ENCODE results near the gene FRMD4B. TPM values are rescaled to one million over a fixed set of nuclear protein-coding genes. Genes with fewer than 3 reads are reported as not detected.

Gene FRMD4B
- total RNA-seq, 6 donors from 2014 or later = 48.0 to 136 (median 62.8) TPM

DNA sequence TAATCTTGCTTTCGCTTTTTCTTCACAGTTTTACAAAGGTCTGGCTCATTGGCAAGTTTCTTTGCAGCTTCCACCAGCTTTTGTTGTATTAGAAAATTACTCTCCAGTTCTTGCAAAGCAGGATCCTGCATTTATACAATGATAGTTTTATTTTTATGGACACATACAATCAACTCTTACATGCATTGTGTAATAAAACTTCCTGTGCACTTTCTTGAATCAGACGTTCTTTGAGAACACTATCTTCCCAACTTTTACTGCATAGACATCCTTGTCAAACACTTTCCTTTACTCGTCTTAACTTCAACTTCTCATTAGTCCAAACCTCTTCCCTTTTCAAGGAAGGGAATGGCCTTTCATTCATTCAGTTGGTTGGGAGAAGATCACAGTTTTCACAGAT lies 192.1 kb downstream of the FRMD4B start:
- TF ChIP-seq EP300 (IDR thresholded peaks at IDR 0.05) (no peak), POLR2A (IDR thresholded peaks at IDR 0.05) (no peak), CTCF (IDR thresholded peaks at IDR 0.05) (no peak), POLR2AphosphoS5 (IDR thresholded peaks at IDR 0.05) (no peak)
- 60 to 66% methylated on average over 3 of the region's 3 CpGs for WGBS, 2 donors
- H3K27me3 ChIP-seq = no peaks in the 10 kb centered on the region
- DNase-seq = no peak
- H3K36me3 ChIP-seq = peaks cover 14 to 86% (median 46%) of the 10 kb centered on the region in 4 donors
- H3K4me3 ChIP-seq = no peak overlapping the region
- H3K9me3 ChIP-seq = no peaks in the 10 kb centered on the region
- no peak overlapping the region for H3K27ac ChIP-seq
- peaks cover 0 to 2% (median 0%) of the 10 kb centered on the region in 4 donors for H3K4me1 ChIP-seq
- no peak for ATAC-seq (ENCODE audit: low FRiP score in 2 of 2)

DNA sequence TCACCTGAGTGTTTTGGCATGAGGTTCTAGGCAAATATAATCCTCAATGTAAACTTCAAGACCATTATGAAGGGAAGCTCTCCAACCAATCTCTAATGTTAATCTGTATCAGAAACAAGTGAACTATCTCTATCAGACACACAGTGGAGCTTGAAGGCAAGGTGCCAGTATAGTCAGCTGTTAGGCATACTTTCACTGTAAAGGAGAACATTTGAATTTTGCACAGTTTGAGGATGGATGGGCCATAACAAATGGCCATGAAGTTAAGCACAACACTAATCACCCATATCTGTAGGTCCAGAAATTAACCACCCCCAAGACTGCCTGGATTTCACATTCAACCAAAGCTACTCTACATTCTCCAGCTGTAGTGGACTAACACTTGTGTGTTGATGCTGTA lies 194.4 kb downstream of the FRMD4B start:
- Histone ChIP-seq H3K27ac (no peak overlapping the region), H3K27me3 (no peaks in the 10 kb centered on the region), H3K4me1 (peaks cover 0 to 2% (median 0%) of the 10 kb centered on the region in 4 donors), H3K4me3 (no peak overlapping the region), H3K9me3 (no peaks in the 10 kb centered on the region), H3K36me3 (peaks cover 16 to 88% (median 57%) of the 10 kb centered on the region in 4 donors)
- TF ChIP-seq CTCF (IDR thresholded peaks at IDR 0.05) (no peak), POLR2AphosphoS5 (IDR thresholded peaks at IDR 0.05) (no peak), POLR2A (IDR thresholded peaks at IDR 0.05) (no peak), EP300 (IDR thresholded peaks at IDR 0.05) (no peak)
- ATAC-seq (ENCODE audit: low FRiP score in 2 of 2) (no peak), DNase-seq (no peak)

DNA sequence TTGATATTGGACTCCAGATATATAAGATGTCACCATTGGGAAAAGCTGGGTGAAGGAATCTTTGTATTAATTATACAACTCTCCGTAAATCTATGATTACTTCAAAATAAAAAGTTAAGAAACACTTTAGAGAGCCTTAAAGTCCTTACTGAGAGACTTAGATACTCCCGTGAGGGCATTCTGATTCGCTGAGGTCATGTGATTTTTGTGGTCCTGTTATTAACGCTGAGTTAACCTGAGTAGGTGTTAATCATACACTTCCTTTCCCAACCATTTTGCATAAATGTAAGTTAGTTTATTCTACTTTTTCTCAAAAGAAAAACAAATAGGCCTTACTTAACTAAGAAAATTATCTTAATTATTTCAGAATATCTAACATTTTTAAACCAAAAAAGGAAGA lies 196.4 kb downstream of the FRMD4B start:
- WGBS, 2 donors = 84 to 89% methylated on average over 4 of the region's 4 CpGs
- no peak overlapping the region for H3K27ac ChIP-seq
- H3K36me3 ChIP-seq = peaks cover 17 to 80% (median 64%) of the 10 kb centered on the region in 4 donors
- H3K4me3 ChIP-seq = no peak overlapping the region
- TF ChIP-seq CTCF (IDR thresholded peaks at IDR 0.05) = no peak
- no peak for TF ChIP-seq EP300 (IDR thresholded peaks at IDR 0.05)
- TF ChIP-seq POLR2A (IDR thresholded peaks at IDR 0.05) = no peak
- no peak for TF ChIP-seq POLR2AphosphoS5 (IDR thresholded peaks at IDR 0.05)
- no peaks in the 10 kb centered on the region for H3K9me3 ChIP-seq
- no peaks in the 10 kb centered on the region for H3K4me1 ChIP-seq
- DNase-seq (no peak), ATAC-seq (ENCODE audit: low FRiP score in 2 of 2) (no peak)
- H3K27me3 ChIP-seq = no peaks in the 10 kb centered on the region

DNA sequence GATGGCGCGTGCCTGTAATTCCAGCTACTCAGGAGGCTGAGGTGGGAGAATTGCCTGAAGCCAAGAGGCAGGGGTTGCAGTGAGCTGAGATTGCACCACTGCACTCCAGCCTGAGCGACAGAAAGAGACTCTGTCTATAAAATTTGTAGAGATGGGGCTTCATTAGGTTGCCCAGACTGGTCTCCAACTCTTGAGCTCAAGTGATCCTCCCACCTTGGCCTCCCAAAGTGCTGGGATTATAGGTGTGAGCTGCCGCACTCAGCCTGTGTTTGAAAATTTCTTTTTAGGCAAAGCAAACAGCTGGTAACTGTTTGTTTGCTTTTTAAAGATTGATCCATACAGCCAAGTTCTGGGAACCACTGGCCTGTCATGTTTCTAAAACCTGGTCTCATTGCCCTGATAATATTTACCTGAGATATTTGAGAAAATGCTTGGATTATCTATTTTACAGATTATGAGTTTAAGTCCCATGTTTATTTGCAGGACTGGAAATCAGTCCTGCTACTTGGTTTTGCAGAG lies 199.3 kb downstream of the FRMD4B start:
- no peaks in the 10 kb centered on the region for H3K9me3 ChIP-seq
- 94 to 97% methylated on average over 4 of the region's 4 CpGs for WGBS, 2 donors
- DNase-seq (no peak), ATAC-seq (ENCODE audit: low FRiP score in 2 of 2) (no peak)
- no peaks in the 10 kb centered on the region for H3K27me3 ChIP-seq
- no peak overlapping the region for H3K4me3 ChIP-seq
- peaks cover 0 to 6% (median 0%) of the 10 kb centered on the region in 4 donors for H3K4me1 ChIP-seq
- H3K27ac ChIP-seq = no peak overlapping the region
- TF ChIP-seq EP300 (IDR thresholded peaks at IDR 0.05) (no peak), POLR2AphosphoS5 (IDR thresholded peaks at IDR 0.05) (no peak), POLR2A (IDR thresholded peaks at IDR 0.05) (no peak), CTCF (IDR thresholded peaks at IDR 0.05) (no peak)
- H3K36me3 ChIP-seq = peaks cover 11 to 64% (median 53%) of the 10 kb centered on the region in 4 donors

Measured in upper lobe of left lung (tissue), 6 donors.